HG02642 (cell line): Measurements from ENCODE around the gene PCNX1.
"Not testable (repeated sequence)": the region's sequence is repeated elsewhere in the genome, so short reads cannot be mapped to it uniquely, and the experiment has no call there.

ENCODE experiments used
- ATAC-seq: cut with Tn5 transposase; IDR thresholded peaks from one replicate; pipeline ENCODE4 v1.9.1; 2021; ENCODE audit warnings: mild to moderate bottlenecking; ENCODE audit not compliant: unreplicated experiment, poor library complexity

Gene PCNX1

GRCh38 chr14:70908935-70909641 lies 1.8 kb downstream of the PCNX1 start:
- ATAC-seq = no peak

GRCh38 chr14:70909733-70910614 lies 2.7 kb downstream of the PCNX1 start:
- ATAC-seq = no peak

GRCh38 chr14:70915415-70915814 lies 8.2 kb downstream of the PCNX1 start:
- ATAC-seq = no peak

GRCh38 chr14:70916300-70916699 lies 9.0 kb downstream of the PCNX1 start:
- ATAC-seq = no peak

- ATAC-seq = no peak
Observed at GRCh38 chr14:70916799-70917198, 9.5 kb downstream of the PCNX1 start.

GRCh38 chr14:70917633-70918032 lies 10.4 kb downstream of the PCNX1 start:
- no peak for ATAC-seq

GRCh38 chr14:70919774-70920173 lies 12.5 kb downstream of the PCNX1 start:
- no peak for ATAC-seq

GRCh38 chr14:70920608-70921007 lies 13.3 kb downstream of the PCNX1 start:
- ATAC-seq = no peak

GRCh38 chr14:70921669-70922068 lies 14.4 kb downstream of the PCNX1 start:
- ATAC-seq = no peak

- no peak for ATAC-seq
Observed at GRCh38 chr14:70924521-70924920, 17.3 kb downstream of the PCNX1 start.

DNA sequence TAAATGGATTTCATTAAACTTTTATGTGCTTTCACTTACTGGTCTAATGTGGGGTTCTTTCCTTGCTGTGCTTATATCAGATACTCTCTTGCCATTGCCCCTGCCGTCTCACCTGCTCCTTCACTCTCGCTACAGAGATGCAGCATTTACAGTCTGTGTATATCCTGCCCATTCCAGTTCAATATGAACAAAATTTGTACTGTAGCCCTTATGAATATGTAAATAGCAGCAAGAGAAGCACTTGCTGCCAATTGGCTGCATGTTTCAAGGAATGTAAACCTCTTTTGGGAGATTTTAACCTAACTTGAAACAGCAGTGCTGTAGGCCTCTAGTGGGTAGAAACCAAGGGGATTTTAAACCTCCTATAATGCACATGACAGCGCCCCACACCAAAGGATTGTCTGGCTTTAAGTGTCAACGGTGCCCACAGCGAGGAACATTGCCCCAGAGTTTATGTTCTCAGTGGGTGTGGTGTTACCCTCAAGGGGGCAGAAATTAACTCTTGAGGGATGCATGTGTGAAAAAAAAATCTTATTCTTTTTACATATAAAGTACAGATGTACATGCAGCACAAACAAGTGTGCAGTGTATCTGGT lies 19.1 kb downstream of the PCNX1 start:
- ATAC-seq = no peak

- ATAC-seq = no peak
Observed at GRCh38 chr14:70931008-70931407, 23.7 kb downstream of the PCNX1 start.

DNA sequence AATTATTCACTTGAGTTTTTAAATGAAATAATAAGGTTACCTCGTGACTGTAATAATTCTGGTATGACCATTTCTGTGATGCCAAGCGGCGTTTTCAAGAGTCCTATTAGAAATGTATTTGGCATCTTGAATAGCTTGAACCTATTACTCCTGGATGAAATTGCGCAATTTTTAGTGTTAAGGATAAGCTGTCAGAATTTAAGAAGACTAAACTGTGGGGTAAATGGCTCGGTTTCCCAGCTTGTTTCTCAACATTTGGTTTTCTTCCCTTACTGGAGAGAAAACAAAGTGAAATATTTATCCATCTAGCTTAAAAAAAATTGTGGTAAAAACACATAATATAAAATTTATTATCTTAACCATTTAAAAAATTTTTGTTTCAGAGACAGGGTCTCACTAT lies 26.8 kb downstream of the PCNX1 start:
- ATAC-seq = no peak

GRCh38 chr14:70934502-70935134 lies 27.4 kb downstream of the PCNX1 start:
- peak; percentile 74 for ATAC-seq

GRCh38 chr14:70935135-70935534 lies 27.9 kb downstream of the PCNX1 start:
- no peak for ATAC-seq

DNA sequence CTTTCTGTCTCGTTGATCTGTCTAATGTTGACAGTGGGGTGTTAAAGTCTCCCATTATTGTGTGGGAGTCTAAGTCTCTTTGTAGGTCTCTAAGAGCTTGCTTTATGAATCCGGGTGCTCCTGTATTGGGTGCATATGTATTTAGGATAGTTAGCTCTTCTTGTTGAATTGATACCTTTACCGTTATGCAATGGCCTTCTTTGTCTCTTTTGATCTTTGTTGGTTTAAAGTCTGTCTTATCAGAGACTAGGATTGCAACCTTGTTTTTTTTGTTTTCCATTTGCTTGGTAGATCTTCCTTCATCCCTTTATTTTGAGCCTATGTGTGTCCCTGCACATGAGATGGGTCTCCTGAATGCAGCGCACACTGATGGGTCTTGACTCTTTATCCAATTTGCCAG lies 32.4 kb downstream of the PCNX1 start:
- not testable (repeated sequence) for ATAC-seq

DNA sequence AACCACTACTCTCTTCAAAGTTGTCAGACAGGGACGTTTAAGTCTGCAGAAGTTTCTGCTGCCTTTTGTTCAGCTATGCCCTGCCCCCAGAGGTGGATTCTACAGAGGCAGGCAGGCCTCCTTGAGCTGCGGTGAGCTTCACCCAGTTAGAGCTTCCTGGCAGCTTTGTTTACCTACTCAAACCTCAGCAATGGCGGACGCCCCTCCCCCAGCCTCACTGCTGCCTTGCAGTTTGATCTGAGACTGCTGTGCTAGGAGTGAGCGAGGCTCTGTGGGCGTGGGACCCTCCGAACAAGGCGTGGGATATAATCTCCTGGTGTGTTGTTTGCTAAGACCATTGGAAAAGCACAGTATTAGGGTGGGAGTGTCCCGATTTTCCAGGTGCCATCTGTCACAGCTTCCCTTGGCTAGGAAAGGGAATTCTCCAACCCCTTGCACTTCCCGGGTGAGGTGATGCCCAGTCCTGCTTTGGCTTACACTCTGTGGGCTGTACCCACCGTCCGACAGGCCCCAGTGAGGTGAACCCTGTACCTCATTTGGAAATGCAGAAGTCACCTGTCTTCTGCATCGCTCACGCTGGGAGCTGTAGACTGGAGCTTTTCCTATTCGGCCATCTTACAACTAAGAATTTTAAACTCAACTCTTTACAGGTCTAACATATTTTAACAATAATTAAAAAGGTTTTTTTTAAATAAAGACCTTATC lies 34.5 kb downstream of the PCNX1 start:
- not testable (repeated sequence) for ATAC-seq

- ATAC-seq = no peak
Observed at GRCh38 chr14:70942342-70942706, 35.1 kb downstream of the PCNX1 start.

- ATAC-seq = not testable (repeated sequence)
Observed at GRCh38 chr14:70942721-70943120, 35.5 kb downstream of the PCNX1 start.

GRCh38 chr14:70943838-70944237 lies 36.6 kb downstream of the PCNX1 start:
- ATAC-seq = no peak
